Measurements from ENCODE around the gene RAE1. TPM values are rescaled to one million over a fixed set of nuclear protein-coding genes. Genes with fewer than 3 reads are reported as not detected.

RAE1 gene
- total RNA-seq, 1 donor from 2014 or later: 44.6 TPM

- Mint-ChIP-seq H3K4me3 (ENCODE audit: low read depth) (peak overlapping the region; percentile 45), H3K4me1 (ENCODE audit: low read depth) (peaks cover 11% of the 10 kb centered on the region), H3K27ac (no peak overlapping the region), H3K36me3 (ENCODE audit: insufficient read depth) (peaks cover 7% of the 10 kb centered on the region), H3K27me3 (no peaks in the 10 kb centered on the region), H3K9me3 (ENCODE audit: low read depth) (no peaks in the 10 kb centered on the region)
- DNase-seq (ENCODE audit: low spot score, unreplicated experiment): no peak
- peak; percentile 10 for TF ChIP-seq CTCF (IDR thresholded peaks at IDR 0.05; ENCODE audit: unreplicated experiment)
These were observed 2.3 kb downstream of the RAE1 start for GRCh38 chr20:57353351-57353750.

- Mint-ChIP-seq H3K36me3 (ENCODE audit: insufficient read depth) (peaks cover 17% of the 10 kb centered on the region), H3K27ac (no peak overlapping the region), H3K4me1 (ENCODE audit: low read depth) (no peaks in the 10 kb centered on the region), H3K27me3 (no peaks in the 10 kb centered on the region), H3K9me3 (ENCODE audit: low read depth) (peaks cover 5% of the 10 kb centered on the region), H3K4me3 (ENCODE audit: low read depth) (no peak overlapping the region)
- DNase-seq (ENCODE audit: low spot score, unreplicated experiment): no peak
- no peak for TF ChIP-seq CTCF (IDR thresholded peaks at IDR 0.05; ENCODE audit: unreplicated experiment)
These were observed 10.5 kb downstream of the RAE1 start for GRCh38 chr20:57361517-57361916.

- Mint-ChIP-seq H3K4me3 (ENCODE audit: low read depth) (no peak overlapping the region), H3K27ac (no peak overlapping the region), H3K27me3 (no peaks in the 10 kb centered on the region)
These were observed 13.4 kb downstream of the RAE1 start for GRCh38 chr20:57364451-57364850.

GRCh38 chr20:57369596-57369995, 18.5 kb downstream of the RAE1 start:
- Mint-ChIP-seq H3K27ac (no peak overlapping the region), H3K36me3 (ENCODE audit: insufficient read depth) (peaks cover 41% of the 10 kb centered on the region), H3K27me3 (no peaks in the 10 kb centered on the region), H3K4me1 (ENCODE audit: low read depth) (no peaks in the 10 kb centered on the region), H3K4me3 (ENCODE audit: low read depth) (no peak overlapping the region), H3K9me3 (ENCODE audit: low read depth) (no peaks in the 10 kb centered on the region)
- no peak for DNase-seq (ENCODE audit: low spot score, unreplicated experiment)
- TF ChIP-seq CTCF (IDR thresholded peaks at IDR 0.05; ENCODE audit: unreplicated experiment): no peak

More at GRCh38 chr20:57364451-57364850, 13.4 kb downstream of the RAE1 start:
- DNase-seq (ENCODE audit: low spot score, unreplicated experiment): no peak
- Mint-ChIP-seq H3K4me1 (ENCODE audit: low read depth) (no peaks in the 10 kb centered on the region), H3K36me3 (ENCODE audit: insufficient read depth) (peaks cover 26% of the 10 kb centered on the region), H3K9me3 (ENCODE audit: low read depth) (peaks cover 5% of the 10 kb centered on the region)
- TF ChIP-seq CTCF (IDR thresholded peaks at IDR 0.05; ENCODE audit: unreplicated experiment): no peak

GRCh38 chr20:57370316-57370715, 19.3 kb downstream of the RAE1 start:
- H3K9me3 Mint-ChIP-seq (ENCODE audit: low read depth): no peaks in the 10 kb centered on the region
- H3K27me3 Mint-ChIP-seq: no peaks in the 10 kb centered on the region
- no peak overlapping the region for H3K27ac Mint-ChIP-seq
- no peak for TF ChIP-seq CTCF (IDR thresholded peaks at IDR 0.05; ENCODE audit: unreplicated experiment)
- H3K4me1 Mint-ChIP-seq (ENCODE audit: low read depth): no peaks in the 10 kb centered on the region
- H3K4me3 Mint-ChIP-seq (ENCODE audit: low read depth): no peak overlapping the region
- DNase-seq (ENCODE audit: low spot score, unreplicated experiment): no peak
- peaks cover 42% of the 10 kb centered on the region for H3K36me3 Mint-ChIP-seq (ENCODE audit: insufficient read depth)

Measured in progenitor cell of endocrine pancreas (in vitro differentiated cells).